GM23248 (cell line): ENCODE results near the gene SH3RF1. TPM values are rescaled to one million over a fixed set of nuclear protein-coding genes. Genes with fewer than 3 reads are reported as not detected.

ENCODE experiments used
- DNase-seq: peaks from one replicate; pipeline ENCODE4 v3.0.0-alpha.2; 2015
- H2AFZ ChIP-seq: fragments of 200-600 bp; sonication (generic); 2 replicates; pipeline ENCODE4 v1.6.1; 2016; ENCODE audit warnings: antibody characterized with exemption
- H3F3A ChIP-seq: fragments of 200-600 bp; sonication (generic); 2 replicates; pipeline ENCODE4 v1.6.1; 2016; ENCODE audit warnings: mild to moderate bottlenecking, antibody characterized with exemption, mixed run types; ENCODE audit not compliant: insufficient read depth
- H3K27ac ChIP-seq: fragments of 200-600 bp; sonication (generic); 2 replicates; pipeline ENCODE4 v1.5.1; 2016; ENCODE audit warnings: mild to moderate bottlenecking
- H3K27me3 ChIP-seq: fragments of 200-600 bp; sonication (generic); replicated peaks from 2 replicates; pipeline ENCODE4 v1.6.1; 2016; ENCODE audit warnings: mild to moderate bottlenecking; ENCODE audit not compliant: insufficient read depth
- H3K36me3 ChIP-seq: fragments of 200-600 bp; sonication (generic); 2 replicates; pipeline ENCODE4 v1.6.1; 2016; ENCODE audit warnings: low read depth, mild to moderate bottlenecking
- H3K4me1 ChIP-seq: fragments of 200-600 bp; sonication (generic); 2 replicates; pipeline ENCODE4 v1.6.1; 2016; ENCODE audit warnings: mild to moderate bottlenecking; ENCODE audit not compliant: insufficient read depth
- H3K4me2 ChIP-seq: fragments of 200-600 bp; sonication (generic); one replicate; pipeline ENCODE4 v1.6.1; 2016; ENCODE audit warnings: mild to moderate bottlenecking; ENCODE audit not compliant: unreplicated experiment
- H3K4me3 ChIP-seq: fragments of 200-600 bp; sonication (generic); 2 replicates; pipeline ENCODE4 v1.5.1; 2016; ENCODE audit warnings: mild to moderate bottlenecking
- H3K79me2 ChIP-seq: fragments of 200-600 bp; sonication (generic); 2 replicates; pipeline ENCODE4 v1.6.1; 2016; ENCODE audit warnings: mild to moderate bottlenecking; ENCODE audit not compliant: insufficient read depth
- H3K9ac ChIP-seq: fragments of 200-600 bp; sonication (generic); 2 replicates; pipeline ENCODE4 v1.6.1; 2016; ENCODE audit warnings: mild to moderate bottlenecking
- H3K9me2 ChIP-seq: fragments of 200-600 bp; sonication (generic); 2 replicates; pipeline ENCODE4 v1.6.1; 2016; ENCODE audit warnings: mixed run types, mild to moderate bottlenecking, moderate library complexity; ENCODE audit not compliant: insufficient read depth
- H3K9me3 ChIP-seq: fragments of 200-600 bp; sonication (generic); one replicate; pipeline ENCODE4 v1.6.1; 2017; ENCODE audit warnings: low read depth
- H4K20me1 ChIP-seq: fragments of 200-600 bp; sonication (generic); 2 replicates; pipeline ENCODE4 v1.6.0; 2016; ENCODE audit not compliant: insufficient read depth
- EZH2 ChIP-seq: fragments of 200-600 bp; sonication (generic); IDR thresholded peaks from 2 replicates; pipeline ENCODE4 v1.6.1; 2018; ENCODE audit warnings: antibody characterized with exemption, mild to moderate bottlenecking; ENCODE audit not compliant: insufficient read depth, poor library complexity, severe bottlenecking
- EZH2phosphoT487 ChIP-seq: fragments of 200-600 bp; sonication (generic); IDR thresholded peaks from 2 replicates; pipeline ENCODE4 v1.6.1; 2018; ENCODE audit warnings: antibody characterized with exemption, moderate library complexity, mild to moderate bottlenecking, low read depth; ENCODE audit not compliant: insufficient read depth
- WGBS, 2 experiments: methylation state at CpG; one replicate each; pipeline ENCODE4 v1.1.6; 2015 to 2017; ENCODE audit warnings: low lambda C conversion rate in 2 of 2, low coverage in 1 of 2; ENCODE audit errors: missing lambda C conversion rate in 2 of 2; 5-methylcytosine and 5-hydroxymethylcytosine counted together
- in situ Hi-C: fragments of 300-500 bp; cut with MboI; formaldehyde crosslinking; loops from 2 replicates; pipeline ENCODE4 v1.15.0; 2020
- polyA plus RNA-seq: library from polyadenylated mRNA; unstranded; fragments of >200 nt; fragmentation: Nextera tagmentation; extraction: Ambion mirVana; gene quantifications from 2 replicates; pipeline ENCODE4 v1.2.1, GENCODE V29; 2016
- total RNA-seq: library from RNA; depleted of rRNA; stranded (reverse); fragments of >200 nt; shearing (Covaris generic); gene quantifications from 2 replicates; pipeline ENCODE4 v1.2.3, GENCODE V29; 2014

SH3RF1 gene
- total and polyA plus RNA-seq, 2 experiments from 2014 or later = 28.3 to 55.5 TPM

DNA sequence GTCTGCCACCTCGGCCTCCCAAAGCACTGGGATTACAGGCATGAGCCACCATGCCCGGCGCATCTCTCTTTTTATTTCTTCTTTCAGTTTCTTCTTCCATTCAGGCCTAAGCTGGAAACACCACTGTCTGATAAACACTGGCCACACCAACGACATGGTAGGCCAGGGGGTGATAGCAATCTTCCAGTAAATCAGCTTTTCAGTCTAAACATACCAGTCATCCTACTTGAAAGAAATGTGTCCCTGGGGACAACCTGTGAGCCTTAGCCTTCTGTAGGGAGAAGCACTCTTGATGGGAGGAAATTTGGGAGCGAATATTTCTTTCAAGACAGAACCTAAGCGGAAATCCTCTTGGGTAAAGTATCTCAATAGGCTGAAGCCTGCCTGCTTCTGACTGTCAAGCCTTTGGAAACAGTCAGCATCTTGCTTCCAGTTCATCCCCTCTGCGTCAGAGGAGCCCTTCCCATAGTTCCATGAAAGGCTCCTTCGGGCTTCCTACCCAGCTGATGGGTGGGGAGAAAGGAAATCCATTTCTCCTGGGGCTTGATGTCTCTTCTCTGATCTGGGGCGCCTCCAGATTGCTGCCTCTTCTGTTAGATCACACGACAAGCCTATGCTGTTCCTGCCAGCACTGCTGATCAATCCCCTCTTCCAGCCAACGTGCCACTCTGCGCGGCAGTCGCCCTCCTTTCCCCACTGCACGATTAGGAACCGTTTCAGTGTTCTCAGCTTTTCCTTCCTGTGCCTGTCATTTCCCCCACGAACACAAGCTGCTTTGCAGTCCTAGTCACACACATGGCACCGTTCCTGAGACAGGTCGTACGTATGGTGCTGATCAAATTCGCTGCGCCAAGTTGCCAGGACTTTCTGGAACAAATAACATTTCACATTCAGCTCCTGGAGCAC lies 211.2 kb downstream of the SH3RF1 start:
- peak overlapping the region; percentile 84 for H3K4me2 ChIP-seq
- in situ Hi-C loops = no loop called here
- H3K36me3 ChIP-seq = no peaks in the 10 kb centered on the region
- no peaks in the 10 kb centered on the region for H3K9me2 ChIP-seq
- H4K20me1 ChIP-seq = no peaks in the 10 kb centered on the region
- peak overlapping the region; percentile 94 for H2AFZ ChIP-seq
- H3K27me3 ChIP-seq = no peaks in the 10 kb centered on the region
- DNase-seq = peak; percentile 82
- peaks cover 48% of the 10 kb centered on the region for H3K4me1 ChIP-seq
- no peaks in the 10 kb centered on the region for H3K9me3 ChIP-seq
- peak overlapping the region; percentile 60 for H3K4me3 ChIP-seq
- H3K27ac ChIP-seq = peak overlapping the region; percentile 68
- no peaks in the 10 kb centered on the region for H3K79me2 ChIP-seq
- peak overlapping the region; percentile 69 for H3K9ac ChIP-seq
- 19 to 20% methylated on average over 22 of the region's 22 CpGs for WGBS, 2 experiments
- TF ChIP-seq EZH2phosphoT487 (no peak), EZH2 (no peak)
- peaks cover 36% of the 10 kb centered on the region for H3F3A ChIP-seq

DNA sequence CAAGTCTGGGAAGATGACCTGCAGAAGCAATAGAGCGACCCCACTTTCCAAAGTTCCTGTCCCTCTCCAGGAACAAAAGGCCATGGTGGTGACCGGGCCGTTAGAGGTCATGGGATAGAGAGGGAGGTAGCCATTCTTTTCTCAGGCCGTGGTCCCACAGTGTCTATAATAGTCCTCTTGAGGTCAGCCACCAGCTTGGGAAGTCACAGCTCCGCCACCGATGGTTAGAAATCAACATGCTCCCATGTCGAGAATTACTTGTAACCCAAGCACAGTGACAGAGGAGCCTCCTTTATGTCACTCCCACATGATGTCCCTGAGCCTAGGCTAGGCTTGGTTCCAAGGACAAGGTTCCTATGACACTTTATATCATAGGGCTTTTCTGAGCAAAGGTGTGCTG lies 212.4 kb downstream of the SH3RF1 start:
- Histone ChIP-seq H3K27me3 (no peaks in the 10 kb centered on the region), H3F3A (peaks cover 32% of the 10 kb centered on the region), H3K9me2 (no peaks in the 10 kb centered on the region), H3K4me1 (peaks cover 35% of the 10 kb centered on the region), H3K36me3 (no peaks in the 10 kb centered on the region), H3K4me2 (no peak overlapping the region), H3K9ac (no peak overlapping the region), H3K27ac (no peak overlapping the region), H4K20me1 (no peaks in the 10 kb centered on the region), H3K79me2 (no peaks in the 10 kb centered on the region), H3K4me3 (no peak overlapping the region), H3K9me3 (no peaks in the 10 kb centered on the region), H2AFZ (no peak overlapping the region)
- TF ChIP-seq EZH2 = no peak
- TF ChIP-seq EZH2phosphoT487 = no peak
- WGBS, 2 experiments = 96 to 98% methylated on average over 7 of the region's 7 CpGs
- DNase-seq = no peak
- in situ Hi-C loops = no loop called here

GRCh38 chr4:169054879-169055278 lies 215.9 kb downstream of the SH3RF1 start:
- no peaks in the 10 kb centered on the region for H3K79me2 ChIP-seq
- in situ Hi-C loops = no loop called here
- TF ChIP-seq EZH2 = no peak
- no peak for TF ChIP-seq EZH2phosphoT487
- no peaks in the 10 kb centered on the region for H3K9me2 ChIP-seq
- peaks cover 9% of the 10 kb centered on the region for H3K4me1 ChIP-seq
- no peaks in the 10 kb centered on the region for H3K36me3 ChIP-seq
- no peak overlapping the region for H3K4me3 ChIP-seq
- H3K9me3 ChIP-seq = no peaks in the 10 kb centered on the region
- H3F3A ChIP-seq = 0 out of 2 replicates have a peak, but pooled peaks cover 5% of the 10 kb centered on the region
- no peak overlapping the region for H3K27ac ChIP-seq
- no peak overlapping the region for H3K9ac ChIP-seq
- H3K4me2 ChIP-seq = no peak overlapping the region
- WGBS, 2 experiments = 94% methylated on average over 6 of the region's 6 CpGs
- no peak for DNase-seq
- H4K20me1 ChIP-seq = no peaks in the 10 kb centered on the region
- no peaks in the 10 kb centered on the region for H3K27me3 ChIP-seq
- H2AFZ ChIP-seq = no peak overlapping the region

DNA sequence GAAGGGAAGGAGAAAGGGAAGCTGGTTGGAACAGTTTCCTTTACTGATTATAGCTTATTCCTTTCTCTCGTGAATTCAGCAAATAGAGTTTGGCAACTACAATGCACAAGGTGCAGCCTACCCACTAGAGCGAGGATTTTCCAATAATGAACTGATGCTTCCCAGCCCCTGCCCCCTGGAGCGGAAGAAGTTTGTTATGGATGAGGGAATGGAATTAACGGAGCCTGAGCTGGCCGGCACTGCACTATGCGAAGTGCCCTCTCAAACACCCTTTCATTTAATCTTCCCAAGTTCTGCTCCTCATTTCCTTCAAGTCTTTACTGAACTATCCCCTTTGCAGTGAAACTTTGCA lies 218.2 kb downstream of the SH3RF1 start:
- Histone ChIP-seq H3K4me1 (no peaks in the 10 kb centered on the region), H3K27ac (no peak overlapping the region), H2AFZ (no peak overlapping the region), H3K36me3 (no peaks in the 10 kb centered on the region), H3K27me3 (no peaks in the 10 kb centered on the region), H3K4me3 (no peak overlapping the region), H3K79me2 (no peaks in the 10 kb centered on the region), H4K20me1 (no peaks in the 10 kb centered on the region), H3K9me2 (no peaks in the 10 kb centered on the region), H3K9me3 (no peaks in the 10 kb centered on the region), H3K4me2 (no peak overlapping the region), H3K9ac (no peak overlapping the region), H3F3A (no peaks in the 10 kb centered on the region)
- in situ Hi-C loops = no loop called here
- no peak for TF ChIP-seq EZH2
- TF ChIP-seq EZH2phosphoT487 = no peak
- no peak for DNase-seq
- WGBS, 2 experiments = 85 to 87% methylated on average over 6 of the region's 6 CpGs
